Psoas muscle (tissue), 8 donors: ENCODE results near the gene ARHGEF4. TPM values are rescaled to one million over a fixed set of nuclear protein-coding genes. Genes with fewer than 3 reads are reported as not detected.

ENCODE experiments used
- ATAC-seq, 4 donors: fragments of 200-7000 bp; cut with Tn5 transposase; one replicate each; pipeline ENCODE4 v1.9.1; 2020; ENCODE audit warnings: moderate library complexity in 3 of 4, mild to moderate bottlenecking in 2 of 4
- DNase-seq, 2 donors: peaks; one replicate each; pipeline ENCODE4 v3.0.0-alpha.2; 2020
- H3K27ac ChIP-seq: fragments of 200-600 bp; one replicate; pipeline ENCODE4 v1.8.0; 2022
- H3K27me3 ChIP-seq, 3 donors: fragments of 200-600 bp in 1 of 3; one replicate each; pipeline versions ENCODE4 v1.6.1 to v1.8.0; 2013 to 2022; ENCODE audit warnings: low read length in 2 of 3, mild to moderate bottlenecking in 2 of 3, moderate library complexity in 1 of 3; ENCODE audit not compliant: insufficient read depth in 3 of 3
- H3K36me3 ChIP-seq, 2 donors: fragments of 200-600 bp in 1 of 2; one replicate each; pipeline versions ENCODE4 v1.6.1 to v1.8.0; 2013 to 2022; ENCODE audit warnings: low read depth in 1 of 2, mild to moderate bottlenecking in 1 of 2, moderate library complexity in 1 of 2; ENCODE audit not compliant: insufficient read depth in 1 of 2
- H3K4me1 ChIP-seq: fragments of 200-600 bp; one replicate; pipeline ENCODE4 v1.8.0; 2022
- H3K4me3 ChIP-seq: fragments of 200-600 bp; one replicate; pipeline ENCODE4 v1.8.0; 2022; ENCODE audit warnings: mild to moderate bottlenecking
- H3K9me3 ChIP-seq: fragments of 200-600 bp; one replicate; pipeline ENCODE4 v1.8.0; 2022
- CTCF ChIP-seq: fragments of 200-600 bp; IDR thresholded peaks from one replicate; pipeline ENCODE4 v1.8.0; 2022; ENCODE audit warnings: antibody characterized with exemption
- WGBS, 3 donors: extraction: QIAGEN DNeasy Blood & Tissue Kit; methylation state at CpG; one replicate each; pipeline versions ENCODE4 v1.1.6 to v1.1.7; 2013; 5-methylcytosine and 5-hydroxymethylcytosine counted together
- intact Hi-C, 2 donors: fragments of 100-400 bp; cut with DNase I; formaldehyde crosslinking; loops; one replicate each; pipeline versions ENCODE4 v1.11.0 to v1.14.2; 2022
- polyA plus RNA-seq, 3 donors: library from polyadenylated mRNA; stranded (reverse); fragments of 200-250 nt; gene quantifications; one replicate each; pipeline ENCODE4 v1.2.3, GENCODE V29; 2013
- total RNA-seq, 4 donors: library from RNA; stranded (reverse); fragmentation: NEBNext Ultra II Directional in 2 of 4; extraction: Animal tissue kit (Norgen Biotek cat#: 25700) in 2 of 4; gene quantifications; one replicate each; pipeline versions ENCODE4 v1.2.1 to v1.2.4, GENCODE V29; 2021 to 2023
- donor health status: healthy with polysubstance abuse.
- donor health status: DM: no; HTN: no; CAD: no; lungs with moderate emphysema.
- donor health status: Bipolar disorder and iron deficiency.
- donor health status: healthy.
- donor health status: DM: yes; HTN: yes; CAD: no.
- donor health status: DM: no; HTN: no; CAD: no.
- donor health status: DM: no; HTN: no; CAD: no.
- donor health status: DM: yes; HTN: yes; CAD: no.

Gene ARHGEF4
- total and polyA plus RNA-seq, 7 donors, result 0.63 to 6.9 (median 3.7) TPM

- Histone ChIP-seq H3K27me3 (no peaks in the 10 kb centered on the region), H3K27ac (no peak overlapping the region), H3K4me3 (no peak overlapping the region), H3K9me3 (no peaks in the 10 kb centered on the region), H3K4me1 (no peaks in the 10 kb centered on the region), H3K36me3 (no peaks in the 10 kb centered on the region)
- intact Hi-C loops, result no loop called here
- DNase-seq, result no peak
- no peak for ATAC-seq
- WGBS, 3 donors, result 81 to 88% (median 87%) methylated on average over 8 of the region's 8 CpGs
- TF ChIP-seq CTCF, result no peak
These were observed 16.7 kb downstream of the ARHGEF4 start for GRCh38 chr2:130853391-130853790.

GRCh38 chr2:130854301-130854700, 17.6 kb downstream of the ARHGEF4 start:
- no peak overlapping the region for H3K27ac ChIP-seq
- H3K9me3 ChIP-seq, result no peaks in the 10 kb centered on the region
- TF ChIP-seq CTCF, result no peak
- no peaks in the 10 kb centered on the region for H3K27me3 ChIP-seq
- H3K4me3 ChIP-seq, result no peak overlapping the region
- ATAC-seq (no peak), DNase-seq (no peak)
- intact Hi-C loops, result no loop called here
- no peaks in the 10 kb centered on the region for H3K4me1 ChIP-seq
- no peaks in the 10 kb centered on the region for H3K36me3 ChIP-seq
- WGBS, 3 donors, result 84 to 90% (median 89%) methylated on average over 5 of the region's 5 CpGs

- DNase-seq (no peak), ATAC-seq (no peak)
- H3K27me3 ChIP-seq, result no peaks in the 10 kb centered on the region
- TF ChIP-seq CTCF, result no peak
- H3K9me3 ChIP-seq, result no peaks in the 10 kb centered on the region
- no peak overlapping the region for H3K27ac ChIP-seq
- H3K4me3 ChIP-seq, result no peak overlapping the region
- H3K4me1 ChIP-seq, result no peaks in the 10 kb centered on the region
- WGBS, 3 donors, result 59 to 68% (median 60%) methylated on average over 17 of the region's 17 CpGs
- no peaks in the 10 kb centered on the region for H3K36me3 ChIP-seq
- intact Hi-C loops, result no loop called here
These were observed 28.4 kb downstream of the ARHGEF4 start for GRCh38 chr2:130864830-130865800.

- ATAC-seq, result no peak
- TF ChIP-seq CTCF, result no peak
- no peak for DNase-seq
- Histone ChIP-seq H3K9me3 (no peaks in the 10 kb centered on the region), H3K36me3 (no peaks in the 10 kb centered on the region), H3K27me3 (no peaks in the 10 kb centered on the region), H3K27ac (no peak overlapping the region), H3K4me3 (no peak overlapping the region), H3K4me1 (no peaks in the 10 kb centered on the region)
- intact Hi-C loops, result loop anchor here in 1 of 2 donors (5.0 kb wide), 1 partner anchor 72 kb away; no protein-coding TSS in a partner anchor
- WGBS, 3 donors, result 67 to 77% (median 68%) methylated on average over 18 of the region's 18 CpGs
These were observed 32.9 kb downstream of the ARHGEF4 start for GRCh38 chr2:130869441-130870160.
